Tibial artery (tissue), 4 donors: ENCODE data around the gene MYBPC3.

ENCODE experiments used
- DNase-seq, 2 donors: peaks; one replicate each; pipeline ENCODE4 v3.0.0-alpha.2; 2019
- H3K27ac ChIP-seq, 2 donors: fragments of 200-600 bp; sonication (generic) in 1 of 2; 1 replicate in 1 of 2; 2 replicates in 1 of 2; pipeline ENCODE4 v1.5.1; 2018 to 2019; ENCODE audit warnings: mild to moderate bottlenecking in 1 of 2
- H3K27me3 ChIP-seq, 2 donors: fragments of 200-600 bp; sonication (generic) in 1 of 2; one replicate each; pipeline versions ENCODE4 v1.5.1 to v1.6.0; 2016 to 2019
- H3K36me3 ChIP-seq, 3 donors: fragments of 200-600 bp; sonication (generic) in 2 of 3; one replicate each; pipeline ENCODE4 v1.5.1; 2016 to 2019; ENCODE audit warnings: mild to moderate bottlenecking in 2 of 3
- H3K4me1 ChIP-seq, 4 donors: fragments of 200-600 bp; sonication (generic) in 2 of 4; 1 replicate in 3 of 4; 2 replicates in 1 of 4; pipeline ENCODE4 v1.5.1; 2016 to 2019
- H3K4me3 ChIP-seq, 2 donors: fragments of 200-600 bp; sonication (generic) in 1 of 2; 1 replicate in 1 of 2; 2 replicates in 1 of 2; pipeline ENCODE4 v1.5.1; 2018 to 2019; ENCODE audit warnings: mild to moderate bottlenecking in 2 of 2
- H3K9me3 ChIP-seq, 3 donors: fragments of 200-600 bp; sonication (generic) in 1 of 3; one replicate each; pipeline ENCODE4 v1.5.1; 2016 to 2019
- CTCF ChIP-seq, 2 experiments: fragments of 200-600 bp in 1 of 2; fragments of 450-650 bp in 1 of 2; IDR thresholded peaks; one replicate each; pipeline ENCODE4 v1.5.1; 2017 to 2019; ENCODE audit warnings: antibody characterized with exemption in 2 of 2, mild to moderate bottlenecking in 1 of 2, moderate library complexity in 1 of 2
- intact Hi-C: fragments of 100-400 bp; cut with DNase I; formaldehyde crosslinking; loops from one replicate; pipeline ENCODE4 v1.15.0; 2023; ENCODE audit warnings: low total_unique reads

Gene MYBPC3

GRCh38 chr11:47388697-47389576, 36.4 kb upstream of the MYBPC3 start:
- intact Hi-C loops: no loop called here
- TF ChIP-seq CTCF (IDR thresholded peaks at IDR 0.05): no peak
- no peak for DNase-seq
- no peaks in the 10 kb centered on the region for H3K27me3 ChIP-seq
- no peaks in the 10 kb centered on the region for H3K4me1 ChIP-seq
- H3K36me3 ChIP-seq: no peaks in the 10 kb centered on the region
- H3K9me3 ChIP-seq: no peaks in the 10 kb centered on the region
- no peak overlapping the region for H3K27ac ChIP-seq
- H3K4me3 ChIP-seq: no peak overlapping the region

- no peaks in the 10 kb centered on the region for H3K27me3 ChIP-seq
- H3K4me3 ChIP-seq: no peak overlapping the region
- H3K27ac ChIP-seq: no peak overlapping the region
- intact Hi-C loops: no loop called here
- no peaks in the 10 kb centered on the region for H3K36me3 ChIP-seq
- TF ChIP-seq CTCF (IDR thresholded peaks at IDR 0.05): no peak
- no peaks in the 10 kb centered on the region for H3K4me1 ChIP-seq
- no peaks in the 10 kb centered on the region for H3K9me3 ChIP-seq
- DNase-seq: no peak
Measured at GRCh38 chr11:47387944-47388696, 35.6 kb upstream of the MYBPC3 start.

- no peaks in the 10 kb centered on the region for H3K27me3 ChIP-seq
- no peaks in the 10 kb centered on the region for H3K36me3 ChIP-seq
- no peaks in the 10 kb centered on the region for H3K4me1 ChIP-seq
- H3K4me3 ChIP-seq: no peak overlapping the region
- H3K9me3 ChIP-seq: no peaks in the 10 kb centered on the region
- TF ChIP-seq CTCF (IDR thresholded peaks at IDR 0.05): no peak
- intact Hi-C loops: no loop called here
- DNase-seq: no peak
- no peak overlapping the region for H3K27ac ChIP-seq
Measured at GRCh38 chr11:47384498-47384897, 32.0 kb upstream of the MYBPC3 start.

GRCh38 chr11:47383071-47383470, 30.6 kb upstream of the MYBPC3 start:
- DNase-seq: no peak
- intact Hi-C loops: no loop called here
- Histone ChIP-seq H3K4me1 (no peaks in the 10 kb centered on the region), H3K27ac (no peak overlapping the region), H3K4me3 (no peak overlapping the region), H3K9me3 (no peaks in the 10 kb centered on the region), H3K36me3 (no peaks in the 10 kb centered on the region), H3K27me3 (no peaks in the 10 kb centered on the region)
- no peak for TF ChIP-seq CTCF (IDR thresholded peaks at IDR 0.05)

- TF ChIP-seq CTCF (IDR thresholded peaks at IDR 0.05): no peak
- no peak overlapping the region for H3K27ac ChIP-seq
Measured at GRCh38 chr11:47380078-47380477, 27.6 kb upstream of the MYBPC3 start.

More at GRCh38 chr11:47380078-47380477, 27.6 kb upstream of the MYBPC3 start:
- Histone ChIP-seq H3K4me3 (no peak overlapping the region), H3K9me3 (no peaks in the 10 kb centered on the region), H3K27me3 (no peaks in the 10 kb centered on the region), H3K4me1 (no peaks in the 10 kb centered on the region), H3K36me3 (no peaks in the 10 kb centered on the region)
- intact Hi-C loops: no loop called here
- DNase-seq: no peak
